Measurements from ENCODE around the gene TOMT.

The TOMT gene

DNA sequence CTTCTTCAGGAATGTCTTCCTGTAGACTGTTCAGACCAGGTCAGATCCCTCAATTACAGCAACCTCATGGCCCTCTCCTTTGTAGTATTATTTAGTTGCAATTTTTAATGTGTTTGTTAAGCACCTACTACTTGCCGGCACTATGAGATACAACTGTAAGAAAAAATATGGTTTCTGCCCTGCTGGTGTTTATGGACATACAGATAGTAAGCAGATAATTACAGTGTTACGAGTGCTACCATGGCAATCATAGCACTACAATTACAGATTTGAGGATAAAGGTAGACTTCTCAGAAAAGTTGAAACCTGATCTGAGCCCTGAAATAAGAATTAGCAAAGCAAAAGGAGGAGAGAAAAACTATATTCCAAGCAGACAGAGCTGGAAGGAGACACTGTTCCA is 22.3 kb upstream of the TOMT start:
- DNase-seq: no peak
- H3K36me3 ChIP-seq: peaks cover 2% of the 10 kb centered on the region; the same call in 1 of the 2 replicates
- TF ChIP-seq, protein P1, sequence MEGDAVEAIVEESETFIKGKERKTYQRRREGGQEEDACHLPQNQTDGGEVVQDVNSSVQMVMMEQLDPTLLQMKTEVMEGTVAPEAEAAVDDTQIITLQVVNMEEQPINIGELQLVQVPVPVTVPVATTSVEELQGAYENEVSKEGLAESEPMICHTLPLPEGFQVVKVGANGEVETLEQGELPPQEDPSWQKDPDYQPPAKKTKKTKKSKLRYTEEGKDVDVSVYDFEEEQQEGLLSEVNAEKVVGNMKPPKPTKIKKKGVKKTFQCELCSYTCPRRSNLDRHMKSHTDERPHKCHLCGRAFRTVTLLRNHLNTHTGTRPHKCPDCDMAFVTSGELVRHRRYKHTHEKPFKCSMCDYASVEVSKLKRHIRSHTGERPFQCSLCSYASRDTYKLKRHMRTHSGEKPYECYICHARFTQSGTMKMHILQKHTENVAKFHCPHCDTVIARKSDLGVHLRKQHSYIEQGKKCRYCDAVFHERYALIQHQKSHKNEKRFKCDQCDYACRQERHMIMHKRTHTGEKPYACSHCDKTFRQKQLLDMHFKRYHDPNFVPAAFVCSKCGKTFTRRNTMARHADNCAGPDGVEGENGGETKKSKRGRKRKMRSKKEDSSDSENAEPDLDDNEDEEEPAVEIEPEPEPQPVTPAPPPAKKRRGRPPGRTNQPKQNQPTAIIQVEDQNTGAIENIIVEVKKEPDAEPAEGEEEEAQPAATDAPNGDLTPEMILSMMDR (IDR thresholded peaks at IDR 0.05; ENCODE audit: low read depth, low read length): no peak
- H3K4me1 ChIP-seq: peaks cover 16% of the 10 kb centered on the region
- H3K4me3 ChIP-seq (ENCODE audit: low read depth, low read length): no peak overlapping the region
- H3K9me3 ChIP-seq: no peaks in the 10 kb centered on the region
- no peaks in the 10 kb centered on the region for H3K27me3 ChIP-seq

DNA sequence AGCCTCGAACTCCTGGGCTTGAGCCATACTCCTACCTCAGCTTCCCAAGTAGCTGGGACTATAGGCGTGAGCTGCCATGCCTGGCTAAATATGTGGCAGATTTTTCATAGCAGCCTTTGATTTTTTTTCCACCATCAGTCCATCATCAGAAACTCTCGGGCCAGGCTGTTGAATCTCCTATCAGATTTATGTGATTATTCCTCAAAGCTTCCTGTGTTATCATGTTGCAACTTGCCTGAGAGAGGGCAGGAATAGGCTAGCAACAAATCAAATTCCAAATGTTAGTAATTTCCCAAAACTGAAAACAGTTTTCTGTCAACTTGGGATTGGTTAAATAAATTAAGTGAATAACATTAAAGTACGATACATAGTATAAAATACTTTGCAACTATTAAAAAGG is 21.6 kb upstream of the TOMT start:
- H3K36me3 ChIP-seq: peaks cover 2% of the 10 kb centered on the region; the same call in 1 of the 2 replicates
- peaks cover 16% of the 10 kb centered on the region for H3K4me1 ChIP-seq
- no peak overlapping the region for H3K4me3 ChIP-seq (ENCODE audit: low read depth, low read length)
- TF ChIP-seq, protein P1 (IDR thresholded peaks at IDR 0.05; ENCODE audit: low read depth, low read length): no peak
- H3K9me3 ChIP-seq: no peaks in the 10 kb centered on the region
- no peaks in the 10 kb centered on the region for H3K27me3 ChIP-seq
- no peak for DNase-seq

DNA sequence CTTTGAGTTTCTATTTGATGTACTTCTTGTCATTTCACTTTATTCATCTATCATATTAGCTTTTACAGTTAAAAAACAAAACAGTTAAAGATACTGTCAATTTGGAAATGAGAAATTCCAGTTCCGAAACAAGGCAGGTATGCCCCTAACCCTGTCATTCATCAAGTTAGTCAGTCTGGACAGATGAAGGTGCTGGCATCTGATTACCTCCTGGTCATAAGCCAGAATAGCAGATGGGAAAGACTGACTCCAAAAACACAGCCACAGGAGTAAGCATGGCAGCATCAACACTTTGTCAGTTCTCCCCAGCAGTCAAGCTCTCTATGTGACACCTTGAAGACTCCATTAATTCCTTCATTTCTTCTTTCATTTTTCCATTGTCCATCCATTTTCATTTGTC is 20.8 kb upstream of the TOMT start:
- TF ChIP-seq, protein P1 (IDR thresholded peaks at IDR 0.05; ENCODE audit: low read depth, low read length): no peak
- Histone ChIP-seq H3K36me3 (peaks cover 2% of the 10 kb centered on the region; the same call in 1 of the 2 replicates), H3K27me3 (no peaks in the 10 kb centered on the region), H3K4me3 (ENCODE audit: low read depth, low read length) (no peak overlapping the region), H3K9me3 (no peaks in the 10 kb centered on the region), H3K4me1 (peaks cover 25% of the 10 kb centered on the region)
- no peak for DNase-seq

DNA sequence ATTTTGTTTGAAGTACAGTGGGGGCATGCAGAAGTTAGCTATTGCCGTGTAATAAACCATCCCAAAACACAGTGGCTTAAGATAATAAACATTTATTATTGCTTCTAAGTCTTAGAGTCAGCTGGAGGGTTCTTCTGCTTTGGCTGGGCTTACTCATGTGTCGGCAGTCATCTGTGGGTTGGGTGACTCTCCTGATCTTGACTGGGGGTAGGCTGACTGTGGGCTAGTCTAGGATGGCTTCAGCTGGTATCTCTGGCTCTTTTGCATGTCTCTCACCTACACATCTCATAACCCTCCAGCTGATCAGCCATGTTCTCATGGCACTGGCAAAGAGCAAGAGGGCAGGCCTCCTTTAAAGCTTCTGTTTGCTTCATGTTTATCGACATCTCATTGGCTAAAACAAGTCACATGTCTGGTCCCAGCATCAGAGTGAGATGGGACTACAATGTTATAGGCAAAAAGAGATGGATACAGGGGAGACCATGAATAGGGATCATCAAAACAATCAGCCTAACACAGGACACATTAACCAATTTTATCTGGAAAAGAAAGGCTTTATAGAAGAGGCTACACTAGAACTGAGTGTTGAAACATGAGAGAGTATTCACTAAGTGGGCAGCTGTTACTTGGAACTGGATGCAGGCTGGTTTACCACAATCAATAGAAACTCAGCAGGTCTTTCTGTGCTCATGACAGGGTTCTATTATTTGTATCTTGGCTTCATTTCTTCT is 19.9 kb upstream of the TOMT start:
- DNase-seq: no peak
- Histone ChIP-seq H3K4me3 (ENCODE audit: low read depth, low read length) (no peak overlapping the region), H3K4me1 (peaks cover 33% of the 10 kb centered on the region), H3K27me3 (no peaks in the 10 kb centered on the region), H3K36me3 (peaks cover 2% of the 10 kb centered on the region; the same call in 1 of the 2 replicates), H3K9me3 (no peaks in the 10 kb centered on the region)
- TF ChIP-seq, protein P1 (IDR thresholded peaks at IDR 0.05; ENCODE audit: low read depth, low read length): no peak

DNA sequence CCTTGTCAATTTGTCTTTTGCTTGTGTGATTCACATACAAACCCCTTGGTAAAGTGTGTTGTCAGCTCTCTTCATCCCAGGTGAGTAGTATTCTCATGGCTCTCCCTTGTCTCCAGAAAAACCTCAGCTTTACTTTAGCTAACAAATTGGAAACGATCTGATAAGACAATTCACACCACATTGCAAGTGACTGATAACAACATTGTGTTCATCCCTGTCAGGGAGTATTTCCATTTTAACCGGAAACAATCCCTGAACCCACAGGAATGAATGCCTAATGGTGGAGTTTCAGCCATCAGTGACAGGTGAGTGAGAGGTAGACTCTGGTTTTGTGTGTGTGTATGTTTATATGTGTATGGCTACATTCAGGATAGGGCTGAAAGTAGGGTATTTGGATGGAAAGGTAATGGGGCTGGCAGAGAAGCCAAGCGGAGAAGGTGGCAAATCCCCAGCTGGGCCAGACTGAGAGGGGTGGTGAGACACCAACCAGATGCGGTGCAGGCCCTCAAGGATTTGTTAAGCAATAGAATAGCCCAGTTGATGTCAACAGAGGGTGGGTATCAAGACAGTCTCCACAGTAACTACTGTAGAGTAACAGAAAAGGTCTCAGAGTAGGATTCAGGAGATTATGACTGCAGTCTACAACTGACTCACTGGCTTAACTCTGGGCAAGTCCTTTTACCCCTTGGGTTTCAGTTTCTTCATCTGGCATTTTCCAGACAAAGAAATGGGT is 17.5 kb upstream of the TOMT start:
- H3K9me3 ChIP-seq: no peaks in the 10 kb centered on the region
- TF ChIP-seq, protein P1 (IDR thresholded peaks at IDR 0.05; ENCODE audit: low read depth, low read length): no peak

DNA sequence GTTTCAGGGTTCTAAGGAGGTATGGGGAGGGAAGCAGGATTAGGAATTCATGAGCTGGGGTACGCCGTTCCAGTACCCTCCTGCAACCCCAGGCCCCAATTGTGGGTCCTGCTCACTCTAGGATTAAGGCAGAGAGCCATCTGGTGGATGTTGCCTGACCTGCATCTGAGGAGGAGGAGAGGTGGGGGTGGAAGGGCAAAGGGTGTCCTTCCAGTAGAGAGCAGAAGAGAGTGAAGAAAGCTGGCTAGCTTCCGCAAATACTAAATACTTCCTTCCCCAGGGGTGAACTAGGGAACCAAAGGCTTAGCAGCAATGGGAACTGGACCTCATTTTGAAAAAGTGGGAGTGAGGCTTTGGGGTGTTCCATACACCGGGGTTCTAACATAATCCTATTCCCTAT is 14.4 kb upstream of the TOMT start:
- H3K4me1 ChIP-seq: peaks cover 33% of the 10 kb centered on the region
- no peaks in the 10 kb centered on the region for H3K9me3 ChIP-seq
- peak; percentile 79 for DNase-seq
- peaks cover 2% of the 10 kb centered on the region for H3K36me3 ChIP-seq
- no peak overlapping the region for H3K4me3 ChIP-seq (ENCODE audit: low read depth, low read length)
- TF ChIP-seq, protein P1 (IDR thresholded peaks at IDR 0.05; ENCODE audit: low read depth, low read length): peak; percentile 94
- H3K27me3 ChIP-seq: no peaks in the 10 kb centered on the region

More for the DNA sequence above, 17.5 kb upstream of the TOMT start:
- Histone ChIP-seq H3K36me3 (peaks cover 2% of the 10 kb centered on the region; the same call in 1 of the 2 replicates), H3K4me1 (peaks cover 33% of the 10 kb centered on the region), H3K27me3 (no peaks in the 10 kb centered on the region), H3K4me3 (ENCODE audit: low read depth, low read length) (no peak overlapping the region)
- DNase-seq: no peak

All from BE2C (cell line).